HEK293 (cell line): Measurements from ENCODE around the gene TNFRSF8.
A peak's percentile ranks its signal among the peaks of the same experiment; 100 is the strongest.

Source experiments
- CTCF ChIA-PET: fragments of 350-600 bp; formaldehyde crosslinking; extraction: SDS; loops from one replicate; lab custom pipeline; 2021; ENCODE audit warnings: antibody characterized with exemption; lab: Yijun Ruan, JAX
- POLR2A ChIA-PET: fragments of 300-600 bp; formaldehyde crosslinking; extraction: SDS; loops from one replicate; lab custom pipeline; 2020; ENCODE audit warnings: antibody characterized with exemption, inconsistent platforms; lab: Yijun Ruan, JAX
- H3K27ac ChIP-seq: fragments of 200-500 bp; sonication (Bioruptor generic); 2 replicates; pipeline ENCODE4 v1.5.1; 2014; ENCODE audit warnings: low read depth, low read length, control low read depth, inconsistent platforms; ENCODE audit errors: extremely low read depth
- H3K36me3 ChIP-seq, 2 experiments: fragments of 200-500 bp in 1 of 2; sonication (Bioruptor generic) in 1 of 2; 1 replicate in 1 of 2; 2 replicates in 1 of 2; pipeline ENCODE4 v1.5.1; 2014 to 2017; ENCODE audit warnings: inconsistent platforms in 2 of 2, low read length in 2 of 2; ENCODE audit not compliant: control insufficient read depth in 2 of 2, insufficient read depth in 1 of 2
- H3K4me1 ChIP-seq: fragments of 200-500 bp; sonication (Bioruptor generic); 2 replicates; pipeline ENCODE4 v1.5.1; 2014; ENCODE audit warnings: mild to moderate bottlenecking, low read length, inconsistent platforms; ENCODE audit not compliant: control insufficient read depth, insufficient read depth
- H3K4me3 ChIP-seq: 2 replicates; pipeline ENCODE4 v1.5.1; 2011; ENCODE audit warnings: low read depth, mild to moderate bottlenecking, control low read depth, low read length, moderate library complexity
- H3K9me3 ChIP-seq: fragments of 200-500 bp; sonication (Bioruptor generic); 2 replicates; pipeline ENCODE4 v1.5.1; 2014; ENCODE audit warnings: low read depth, low read length, inconsistent platforms; ENCODE audit not compliant: control insufficient read depth, insufficient read depth
- BCL11A ChIP-seq: fragments of 450-650 bp; formaldehyde crosslinking; IDR thresholded peaks from 2 replicates; pipeline ENCODE4 v1.5.1; 2016; ENCODE audit warnings: low read depth, missing biosample characterization, missing genetic modification characterization
- CTCF ChIP-seq: fragments of 450-650 bp; formaldehyde crosslinking; IDR thresholded peaks from 2 replicates; pipeline ENCODE4 v1.5.1; 2016; ENCODE audit warnings: missing biosample characterization, missing genetic modification characterization
- FEZF1 ChIP-seq: fragments of 450-650 bp; formaldehyde crosslinking; IDR thresholded peaks from 2 replicates; pipeline ENCODE4 v1.5.1; 2016; ENCODE audit warnings: missing biosample characterization, missing genetic modification characterization
- GFI1B ChIP-seq: fragments of 450-650 bp; formaldehyde crosslinking; IDR thresholded peaks from 2 replicates; pipeline ENCODE4 v1.5.1; 2016; ENCODE audit warnings: missing biosample characterization, missing genetic modification characterization
- KLF17 ChIP-seq: fragments of 450-650 bp; formaldehyde crosslinking; IDR thresholded peaks from 2 replicates; pipeline ENCODE4 v1.5.1; 2016; ENCODE audit warnings: missing biosample characterization, missing genetic modification characterization
- TRIM28 ChIP-seq: IDR thresholded peaks from 2 replicates; pipeline ENCODE4 v1.6.1; 2011; ENCODE audit warnings: low read length, control low read depth, borderline replicate concordance
- ZFP41 ChIP-seq: fragments of 450-650 bp; formaldehyde crosslinking; IDR thresholded peaks from 2 replicates; pipeline ENCODE4 v1.5.1; 2016; ENCODE audit warnings: missing biosample characterization, missing genetic modification characterization, borderline replicate concordance
- ZIC2 ChIP-seq: fragments of 450-650 bp; formaldehyde crosslinking; IDR thresholded peaks from 2 replicates; pipeline ENCODE4 v1.5.1; 2016; ENCODE audit warnings: missing biosample characterization, missing genetic modification characterization
- ZNF184 ChIP-seq: fragments of 450-650 bp; IDR thresholded peaks from 2 replicates; pipeline ENCODE4 v1.5.1; 2018; ENCODE audit warnings: missing biosample characterization, mild to moderate bottlenecking, missing genetic modification characterization
- ZNF19 ChIP-seq: fragments of 450-650 bp; formaldehyde crosslinking; IDR thresholded peaks from 2 replicates; pipeline ENCODE4; 2016; ENCODE audit warnings: missing biosample characterization, missing genetic modification characterization, low read depth
- ZNF2 ChIP-seq: fragments of 450-650 bp; formaldehyde crosslinking; IDR thresholded peaks from 2 replicates; pipeline ENCODE4 v1.5.1; 2016; ENCODE audit warnings: missing biosample characterization, missing genetic modification characterization
- ZNF223 ChIP-seq: fragments of 450-650 bp; formaldehyde crosslinking; IDR thresholded peaks from 2 replicates; pipeline ENCODE4 v1.5.1; 2016; ENCODE audit warnings: missing biosample characterization, missing genetic modification characterization
- ZNF274 ChIP-seq, 2 experiments: fragments of 200-500 bp in 1 of 2; fragments of 450-650 bp in 1 of 2; sonication (Bioruptor generic) in 1 of 2; formaldehyde crosslinking in 1 of 2; IDR thresholded peaks; 2 replicates each; pipeline versions ENCODE4 v1.5.1 to v1.6.1; 2014 to 2016; ENCODE audit warnings: borderline replicate concordance in 1 of 2, inconsistent platforms in 1 of 2, low read length in 1 of 2, missing biosample characterization in 1 of 2, missing genetic modification characterization in 1 of 2
- ZNF488 ChIP-seq: fragments of 450-650 bp; formaldehyde crosslinking; IDR thresholded peaks from 2 replicates; pipeline ENCODE4 v1.5.1; 2016; ENCODE audit warnings: missing biosample characterization, missing genetic modification characterization
- ZNF629 ChIP-seq: fragments of 450-650 bp; formaldehyde crosslinking; IDR thresholded peaks from 2 replicates; pipeline ENCODE4 v1.5.1; 2017; ENCODE audit warnings: missing biosample characterization, missing genetic modification characterization
- ZNF768 ChIP-seq: fragments of 450-650 bp; formaldehyde crosslinking; IDR thresholded peaks from 2 replicates; pipeline ENCODE4 v1.5.1; 2018; ENCODE audit warnings: missing biosample characterization, mild to moderate bottlenecking, missing genetic modification characterization
- ZNF776 ChIP-seq: fragments of 450-650 bp; formaldehyde crosslinking; IDR thresholded peaks from 2 replicates; pipeline ENCODE4 v1.5.0; 2017; ENCODE audit warnings: missing biosample characterization, missing genetic modification characterization, borderline replicate concordance
- ZSCAN30 ChIP-seq: fragments of 450-650 bp; IDR thresholded peaks from 2 replicates; pipeline ENCODE4 v1.5.1; 2018; ENCODE audit warnings: missing biosample characterization, mild to moderate bottlenecking, missing genetic modification characterization, moderate library complexity
- TF ChIP-seq, protein P1 (sequence below): fragments of 450-650 bp; formaldehyde crosslinking; IDR thresholded peaks from 2 replicates; pipeline ENCODE4 v1.5.1; 2017; ENCODE audit warnings: missing biosample characterization, missing genetic modification characterization

The TNFRSF8 gene

GRCh38 chr1:12185036-12185917, 122.2 kb downstream of the TNFRSF8 start:
- Histone ChIP-seq H3K9me3 (no peaks in the 10 kb centered on the region), H3K4me3 (no peak overlapping the region)
- POLR2A ChIA-PET, result no interaction called here
- TF ChIP-seq ZNF19 (tag by site-specific recombination) (no peak), BCL11A (tag by site-specific recombination) (no peak)
- TF ChIP-seq, all 188 proteins: peak for 0
- H3K27ac ChIP-seq, result no peak overlapping the region
- CTCF ChIA-PET, result interaction anchor here (0.8 to 2.4 kb wide), 2 partner anchors 10 to 60 kb away, joined by 3 to 12 read pairs; no protein-coding TSS in a partner anchor
- H3K4me1 ChIP-seq, result no peaks in the 10 kb centered on the region
- H3K36me3 ChIP-seq, result no peaks in the 10 kb centered on the region

- Histone ChIP-seq H3K4me1 (no peaks in the 10 kb centered on the region), H3K36me3 (no peaks in the 10 kb centered on the region), H3K27ac (no peak overlapping the region), H3K4me3 (no peak overlapping the region), H3K9me3 (no peaks in the 10 kb centered on the region)
- 0 out of 2 replicates have a peak, but pooled peaks have one; percentile 56 for TF ChIP-seq ZNF768 (tag by site-specific recombination)
- TF ChIP-seq ZIC2 (tag by site-specific recombination), result peak; percentile 91
- TF ChIP-seq, protein P1, sequence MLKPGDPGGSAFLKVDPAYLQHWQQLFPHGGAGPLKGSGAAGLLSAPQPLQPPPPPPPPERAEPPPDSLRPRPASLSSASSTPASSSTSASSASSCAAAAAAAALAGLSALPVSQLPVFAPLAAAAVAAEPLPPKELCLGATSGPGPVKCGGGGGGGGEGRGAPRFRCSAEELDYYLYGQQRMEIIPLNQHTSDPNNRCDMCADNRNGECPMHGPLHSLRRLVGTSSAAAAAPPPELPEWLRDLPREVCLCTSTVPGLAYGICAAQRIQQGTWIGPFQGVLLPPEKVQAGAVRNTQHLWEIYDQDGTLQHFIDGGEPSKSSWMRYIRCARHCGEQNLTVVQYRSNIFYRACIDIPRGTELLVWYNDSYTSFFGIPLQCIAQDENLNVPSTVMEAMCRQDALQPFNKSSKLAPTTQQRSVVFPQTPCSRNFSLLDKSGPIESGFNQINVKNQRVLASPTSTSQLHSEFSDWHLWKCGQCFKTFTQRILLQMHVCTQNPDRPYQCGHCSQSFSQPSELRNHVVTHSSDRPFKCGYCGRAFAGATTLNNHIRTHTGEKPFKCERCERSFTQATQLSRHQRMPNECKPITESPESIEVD (tag by site-specific recombination), result no peak
- POLR2A ChIA-PET, result no interaction called here
- CTCF ChIA-PET, result interaction anchor here (0.8 to 2.4 kb wide), 2 partner anchors 9 to 61 kb away, joined by 3 to 12 read pairs; no protein-coding TSS in a partner anchor
These were observed 123.0 kb downstream of the TNFRSF8 start for GRCh38 chr1:12185918-12186678.

GRCh38 chr1:12186679-12186985, 123.5 kb downstream of the TNFRSF8 start:
- Histone ChIP-seq H3K9me3 (no peaks in the 10 kb centered on the region), H3K4me1 (no peaks in the 10 kb centered on the region), H3K36me3 (no peaks in the 10 kb centered on the region), H3K4me3 (no peak overlapping the region), H3K27ac (no peak overlapping the region)
- POLR2A ChIA-PET, result no interaction called here
- CTCF ChIA-PET, result interaction anchor here (0.7 to 2.4 kb wide), 2 partner anchors 62 to 536 kb away, joined by 3 to 12 read pairs; no protein-coding TSS in a partner anchor
- TF ChIP-seq TRIM28 (no peak), ZNF274 (IDR thresholded peaks at IDR 0.05; ENCODE audit: low read length) (no peak), ZNF274 (tag by site-specific recombination; IDR thresholded peaks at IDR 0.05; ENCODE audit: borderline replicate concordance) (no peak), ZNF184 (tag by site-specific recombination) (no peak), KLF17 (no peak), ZNF2 (no peak), ZNF768 (tag by site-specific recombination) (no peak), ZNF488 (tag by site-specific recombination) (no peak), ZFP41 (tag by site-specific recombination) (no peak), ZSCAN30 (no peak), FEZF1 (tag by site-specific recombination) (no peak), CTCF (tag by site-specific recombination) (no peak), ZNF629 (no peak), ZNF776 (tag by site-specific recombination) (no peak), GFI1B (tag by site-specific recombination) (no peak), ZNF223 (tag by site-specific recombination) (no peak)
